Left ventricle myocardium inferior (tissue), 1 donor: ENCODE data around the gene ALKBH4. TPM values are rescaled to one million over a fixed set of nuclear protein-coding genes. Genes with fewer than 3 reads are reported as not detected.

Source experiments
- DNase-seq: peaks from one replicate; pipeline ENCODE4 v3.0.0-alpha.2; 2020
- H3K27ac ChIP-seq: fragments of 200-600 bp; replicated peaks from 2 replicates; pipeline ENCODE4 v1.8.0; 2021
- H3K27me3 ChIP-seq: fragments of 200-600 bp; 2 replicates; pipeline ENCODE4 v1.8.0; 2021; ENCODE audit warnings: low read depth
- H3K36me3 ChIP-seq: fragments of 200-600 bp; 2 replicates; pipeline ENCODE4 v1.8.0; 2021
- H3K4me1 ChIP-seq: fragments of 200-600 bp; 2 replicates; pipeline ENCODE4 v1.8.0; 2021
- H3K4me3 ChIP-seq: fragments of 200-600 bp; 2 replicates; pipeline ENCODE4 v1.8.0; 2021; ENCODE audit warnings: mild to moderate bottlenecking, moderate library complexity
- H3K9me3 ChIP-seq: fragments of 200-600 bp; replicated peaks from 2 replicates; pipeline ENCODE4 v1.8.0; 2021
- intact Hi-C: fragments of 100-400 bp; cut with micrococcal nuclease; formaldehyde crosslinking; loops from one replicate; pipeline ENCODE4 v1.11.0; 2022
- total RNA-seq: library from RNA; stranded (reverse); fragmentation: NEBNext Ultra II Directional; extraction: Animal tissue kit (Norgen Biotek cat#: 25700); gene quantifications from one replicate; pipeline ENCODE4 v1.2.1, GENCODE V29; 2021
- TF ChIP-seq, protein P1 (sequence below): fragments of 200-600 bp; IDR thresholded peaks from 2 replicates; pipeline ENCODE4 v1.8.0; 2021; ENCODE audit warnings: antibody characterized with exemption, mild to moderate bottlenecking, borderline replicate concordance
- donor health status: DM: no; HTN: yes; CAD: no; lungs with severe emphysema.

Gene ALKBH4
- total RNA-seq, 1 donor from 2014 or later = 6.0 TPM

- Histone ChIP-seq H3K4me1 (peaks cover 4% of the 10 kb centered on the region), H3K9me3 (no peaks in the 10 kb centered on the region), H3K27me3 (no peaks in the 10 kb centered on the region), H3K36me3 (peaks cover 27% of the 10 kb centered on the region), H3K4me3 (no peak overlapping the region), H3K27ac (no peak overlapping the region)
- intact Hi-C loops = no loop called here
- TF ChIP-seq, protein P1, sequence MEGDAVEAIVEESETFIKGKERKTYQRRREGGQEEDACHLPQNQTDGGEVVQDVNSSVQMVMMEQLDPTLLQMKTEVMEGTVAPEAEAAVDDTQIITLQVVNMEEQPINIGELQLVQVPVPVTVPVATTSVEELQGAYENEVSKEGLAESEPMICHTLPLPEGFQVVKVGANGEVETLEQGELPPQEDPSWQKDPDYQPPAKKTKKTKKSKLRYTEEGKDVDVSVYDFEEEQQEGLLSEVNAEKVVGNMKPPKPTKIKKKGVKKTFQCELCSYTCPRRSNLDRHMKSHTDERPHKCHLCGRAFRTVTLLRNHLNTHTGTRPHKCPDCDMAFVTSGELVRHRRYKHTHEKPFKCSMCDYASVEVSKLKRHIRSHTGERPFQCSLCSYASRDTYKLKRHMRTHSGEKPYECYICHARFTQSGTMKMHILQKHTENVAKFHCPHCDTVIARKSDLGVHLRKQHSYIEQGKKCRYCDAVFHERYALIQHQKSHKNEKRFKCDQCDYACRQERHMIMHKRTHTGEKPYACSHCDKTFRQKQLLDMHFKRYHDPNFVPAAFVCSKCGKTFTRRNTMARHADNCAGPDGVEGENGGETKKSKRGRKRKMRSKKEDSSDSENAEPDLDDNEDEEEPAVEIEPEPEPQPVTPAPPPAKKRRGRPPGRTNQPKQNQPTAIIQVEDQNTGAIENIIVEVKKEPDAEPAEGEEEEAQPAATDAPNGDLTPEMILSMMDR = no peak
- DNase-seq = no peak
Measured at GRCh38 chr7:102473271-102473991, 8.8 kb upstream of the ALKBH4 start.

- no peaks in the 10 kb centered on the region for H3K27me3 ChIP-seq
- H3K4me3 ChIP-seq = no peak overlapping the region
- H3K9me3 ChIP-seq = no peaks in the 10 kb centered on the region
- H3K4me1 ChIP-seq = no peaks in the 10 kb centered on the region
- H3K36me3 ChIP-seq = peaks cover 27% of the 10 kb centered on the region
- DNase-seq = no peak
- intact Hi-C loops = no loop called here
- no peak overlapping the region for H3K27ac ChIP-seq
- TF ChIP-seq, protein P1 = no peak
Measured at GRCh38 chr7:102472126-102473041, 7.7 kb upstream of the ALKBH4 start.

DNA sequence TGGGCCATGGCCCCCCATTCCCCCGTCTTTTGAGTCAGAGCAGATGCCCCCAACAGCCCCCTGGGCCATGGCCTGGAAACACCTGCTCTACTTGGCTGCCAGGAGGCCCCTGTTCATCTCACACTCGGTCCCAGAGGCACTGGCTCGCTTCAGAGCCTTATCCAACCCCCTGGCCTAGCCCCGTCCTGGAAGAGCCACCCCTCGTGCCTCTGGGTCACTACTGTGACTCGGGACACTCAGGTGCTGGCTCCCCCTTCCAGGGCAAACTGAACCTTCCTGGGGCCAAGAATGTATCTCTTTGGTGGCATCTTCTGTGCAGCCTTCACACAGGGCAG is 7.1 kb upstream of the ALKBH4 start:
- no peaks in the 10 kb centered on the region for H3K9me3 ChIP-seq
- intact Hi-C loops = no loop called here
- H3K36me3 ChIP-seq = peaks cover 27% of the 10 kb centered on the region
- no peaks in the 10 kb centered on the region for H3K27me3 ChIP-seq
- H3K4me1 ChIP-seq = peaks cover 1% of the 10 kb centered on the region
- TF ChIP-seq, protein P1 = no peak
- H3K4me3 ChIP-seq = no peak overlapping the region
- DNase-seq = no peak
- no peak overlapping the region for H3K27ac ChIP-seq

DNA sequence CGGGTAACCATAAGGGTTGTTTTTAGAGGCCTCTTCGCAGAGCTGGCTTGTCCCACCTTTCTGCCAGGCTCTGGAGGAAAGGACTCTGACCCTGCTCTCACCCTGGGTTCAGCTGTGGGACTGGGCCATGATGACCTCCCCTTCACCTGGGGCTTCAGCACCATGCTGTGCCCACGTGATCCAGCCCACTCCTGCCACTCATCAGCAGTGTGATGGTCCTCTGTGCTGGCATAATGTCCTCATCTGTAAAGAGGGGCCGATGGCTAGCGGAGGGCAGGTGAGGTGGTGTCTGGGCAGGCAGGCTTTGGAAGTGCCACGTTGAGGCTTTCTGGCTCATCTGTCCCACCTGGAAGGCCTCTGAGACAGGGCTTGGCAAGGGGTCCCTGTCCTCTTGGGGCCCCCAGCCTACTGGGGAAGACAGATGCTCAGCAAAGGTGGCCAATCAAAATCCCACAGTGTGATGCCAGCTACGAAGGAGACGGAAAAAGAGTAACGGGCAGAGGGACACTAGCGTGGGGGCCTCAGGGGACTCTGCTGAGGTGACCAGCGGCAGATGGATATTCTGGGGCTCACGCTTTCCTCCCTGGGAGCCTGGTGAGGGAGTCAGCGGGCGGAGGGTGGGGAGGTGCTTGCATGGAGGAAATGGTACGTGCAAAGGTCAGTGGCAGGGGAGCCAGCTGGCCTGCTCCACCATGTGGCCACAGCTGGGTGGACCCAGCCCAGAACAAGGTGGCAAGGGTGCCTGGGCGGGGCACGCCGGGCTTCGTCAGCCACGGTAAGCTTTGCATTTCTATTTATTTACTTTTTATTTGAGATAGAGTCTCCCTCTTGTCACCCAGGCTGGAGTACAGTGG is 5.5 kb upstream of the ALKBH4 start:
- no peak for DNase-seq
- intact Hi-C loops = no loop called here
- no peak overlapping the region for H3K4me3 ChIP-seq
- H3K27ac ChIP-seq = no peak overlapping the region
- TF ChIP-seq, protein P1 = no peak
- no peaks in the 10 kb centered on the region for H3K27me3 ChIP-seq
- peaks cover 17% of the 10 kb centered on the region for H3K4me1 ChIP-seq
- H3K36me3 ChIP-seq = peaks cover 24% of the 10 kb centered on the region
- H3K9me3 ChIP-seq = no peaks in the 10 kb centered on the region

GRCh38 chr7:102469351-102469971 is 4.8 kb upstream of the ALKBH4 start:
- H3K36me3 ChIP-seq = peaks cover 24% of the 10 kb centered on the region
- TF ChIP-seq, protein P1 = no peak
- H3K27ac ChIP-seq = no peak overlapping the region
- H3K9me3 ChIP-seq = no peaks in the 10 kb centered on the region
- intact Hi-C loops = no loop called here
- H3K4me3 ChIP-seq = no peak overlapping the region
- H3K27me3 ChIP-seq = no peaks in the 10 kb centered on the region
- peaks cover 22% of the 10 kb centered on the region for H3K4me1 ChIP-seq
- no peak for DNase-seq
